Stimulated activated CD8-positive, alpha-beta memory T cell treated with anti-CD3 and anti-CD28 coated beads, Interleukin-2, amount 100 ng/mL, for 1 hour (primary cell): ENCODE measurements around the gene FALEC.
A peak's percentile ranks its signal among the peaks of the same experiment; 100 is the strongest.
"Not testable (repeated sequence)": the region's sequence is repeated elsewhere in the genome, so short reads cannot be mapped to it uniquely, and the experiment has no call there.

ENCODE experiments used
- DNase-seq, 2 donors: peaks; one replicate each; pipeline ENCODE4 v3.0.0-alpha.2; 2020; ENCODE audit warnings: low read depth in 2 of 2

The FALEC gene

DNA sequence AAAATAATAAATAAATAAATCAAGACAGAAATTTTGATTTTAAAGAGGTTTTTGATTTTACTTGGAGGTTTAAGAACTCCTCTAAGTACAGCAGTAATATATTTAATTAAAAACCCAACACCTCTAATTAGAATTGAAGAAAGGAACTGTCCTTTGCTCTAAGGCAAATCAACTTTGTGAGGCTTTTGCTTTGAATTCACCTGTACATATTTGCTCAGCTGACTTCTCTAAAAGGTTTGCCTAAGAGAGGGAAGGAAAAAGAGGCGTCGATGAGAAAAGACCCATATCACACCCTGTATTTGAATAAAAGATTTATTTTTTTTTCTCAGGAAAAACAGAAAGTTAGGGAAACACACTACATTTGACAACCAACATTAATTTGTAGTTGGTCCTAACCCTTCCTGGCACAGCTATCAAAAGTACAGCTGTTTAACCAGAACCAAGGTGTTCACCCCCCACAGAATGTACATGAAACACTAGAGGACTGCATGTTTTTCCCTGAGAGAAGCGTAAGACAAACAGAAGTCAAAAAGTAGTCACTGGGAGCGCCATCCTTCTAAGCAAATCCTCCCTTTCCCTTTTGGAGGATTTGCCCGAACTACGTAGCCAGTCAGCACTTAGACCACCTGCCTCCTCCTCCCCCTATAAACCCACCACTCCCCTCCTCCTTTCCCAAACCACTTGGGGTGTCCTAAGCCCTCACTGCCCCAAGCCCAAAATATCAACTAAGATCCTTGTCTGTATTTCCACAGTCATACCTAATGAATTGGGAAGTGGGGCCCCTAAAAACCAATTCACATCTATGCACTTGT is 58.9 kb downstream of the FALEC start:
- no peak for DNase-seq

DNA sequence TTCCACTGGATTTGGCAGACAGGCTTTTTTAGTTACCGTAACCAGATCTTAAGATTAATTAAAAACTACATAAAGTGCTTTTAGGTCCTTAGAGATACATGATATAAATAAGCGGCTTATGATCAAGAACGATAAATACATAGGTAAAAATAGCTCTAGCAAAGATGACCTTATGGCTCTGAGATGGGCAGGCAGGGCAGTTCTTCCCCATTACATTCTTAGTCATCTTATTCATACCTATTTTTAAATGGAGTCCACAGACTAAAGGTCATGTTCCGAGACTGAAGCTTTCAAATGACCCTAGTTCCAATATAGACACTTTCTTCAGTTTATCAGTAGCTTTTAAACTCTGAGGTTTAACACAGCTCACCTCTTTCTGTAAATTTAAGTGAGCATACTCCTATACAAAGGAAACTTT is 59.5 kb downstream of the FALEC start:
- no peak for DNase-seq

GRCh38 chr1:150575518-150576366 is 60.2 kb downstream of the FALEC start:
- no peak for DNase-seq

GRCh38 chr1:150576367-150576711 is 60.8 kb downstream of the FALEC start:
- no peak for DNase-seq

GRCh38 chr1:150576794-150577556 is 61.4 kb downstream of the FALEC start:
- no peak for DNase-seq

GRCh38 chr1:150577557-150578271 is 62.2 kb downstream of the FALEC start:
- DNase-seq = no peak

DNA sequence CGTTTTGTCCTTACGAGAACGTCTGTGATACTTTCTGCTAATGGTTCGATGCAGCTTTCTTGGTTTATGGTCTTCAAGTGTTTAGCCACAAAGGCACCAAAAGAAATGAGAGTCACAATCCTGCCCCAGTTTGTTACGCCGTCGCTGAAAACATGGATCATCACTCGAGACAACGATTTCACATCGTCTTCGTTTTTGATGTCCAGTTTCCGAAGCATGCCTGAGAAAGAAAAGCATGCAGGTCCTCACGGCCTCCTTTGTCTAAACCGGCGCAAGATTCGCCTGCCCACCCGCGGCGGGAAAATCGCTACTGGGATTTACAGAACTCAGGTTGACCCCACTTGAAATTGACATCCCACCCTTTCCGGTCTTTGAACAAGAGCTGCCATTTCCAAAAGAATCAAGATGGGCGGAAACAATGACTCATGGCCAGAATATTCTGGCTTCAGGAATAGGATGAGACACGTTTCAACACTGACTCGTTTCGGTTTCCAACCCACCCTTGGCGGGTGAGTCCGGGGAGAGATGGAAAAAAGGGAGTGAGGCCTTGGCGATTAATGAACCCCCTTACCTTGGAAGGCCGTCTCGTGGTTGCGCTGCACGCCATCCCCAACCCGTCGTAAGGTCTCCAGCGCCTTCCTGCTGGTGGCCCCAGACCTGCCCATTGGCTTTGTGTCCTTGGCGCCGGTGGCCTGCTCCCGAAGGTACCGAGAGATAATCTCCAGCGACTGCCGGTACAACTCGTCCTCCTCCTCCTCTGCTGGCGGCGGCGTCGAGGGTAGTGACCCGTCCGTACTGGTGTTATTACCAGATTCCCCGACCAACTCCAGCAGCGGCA is 62.9 kb downstream of the FALEC start:
- no peak for DNase-seq

DNA sequence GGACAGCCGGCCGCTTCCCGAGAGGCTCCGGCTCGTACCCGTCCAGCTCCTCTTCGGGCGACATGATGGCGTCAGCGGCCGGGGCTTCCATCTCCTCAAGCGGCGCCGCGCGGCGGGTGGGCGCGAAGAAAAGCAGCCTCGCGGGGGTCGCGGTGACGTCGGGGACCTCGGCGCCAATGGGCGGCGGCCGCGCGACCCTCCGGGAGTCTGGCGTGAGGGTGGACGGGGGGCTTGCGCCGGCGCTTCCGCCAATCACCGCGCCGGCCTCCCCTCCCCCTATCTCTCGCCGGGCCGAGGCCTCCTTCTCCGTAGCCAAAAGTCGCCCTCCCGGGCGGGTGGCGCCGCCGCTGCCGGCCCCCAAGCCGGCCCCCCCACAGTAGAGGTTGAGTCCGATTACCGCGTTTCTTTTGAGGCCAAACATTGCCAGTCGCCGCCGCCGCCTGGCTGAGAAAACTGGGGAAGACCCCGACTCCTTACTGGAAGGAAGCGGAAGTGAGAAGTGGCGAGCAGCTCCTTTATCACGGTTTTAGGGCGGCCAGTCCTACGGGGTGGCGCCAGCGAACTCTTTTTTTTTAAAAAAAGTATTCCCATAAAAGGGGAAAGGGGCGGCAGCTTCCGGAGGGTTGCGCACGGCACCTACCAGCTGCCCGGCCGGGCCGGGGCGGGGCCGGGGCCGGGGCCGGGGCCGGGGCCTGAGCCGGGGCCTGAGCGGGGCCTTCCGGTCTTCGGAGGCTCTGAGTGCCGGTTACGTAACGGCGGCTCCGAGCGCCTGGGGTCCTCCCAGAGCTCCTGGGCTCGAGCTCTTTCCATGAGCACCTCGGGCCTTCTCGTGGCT is 63.8 kb downstream of the FALEC start, which contains the start of gene MCL1:
Gene MCL1, minus strand, starts transcription at position 501 of the 835 bp plus-strand sequence. Its CDS starts 80 bp downstream, at position 421.
- DNase-seq = peak; percentile 76 to 81

GRCh38 chr1:150579945-150580642 is 64.5 kb downstream of the FALEC start:
- DNase-seq = no peak

- DNase-seq = not testable (repeated sequence)
These were observed 65.4 kb downstream of the FALEC start for GRCh38 chr1:150580966-150581365.

DNA sequence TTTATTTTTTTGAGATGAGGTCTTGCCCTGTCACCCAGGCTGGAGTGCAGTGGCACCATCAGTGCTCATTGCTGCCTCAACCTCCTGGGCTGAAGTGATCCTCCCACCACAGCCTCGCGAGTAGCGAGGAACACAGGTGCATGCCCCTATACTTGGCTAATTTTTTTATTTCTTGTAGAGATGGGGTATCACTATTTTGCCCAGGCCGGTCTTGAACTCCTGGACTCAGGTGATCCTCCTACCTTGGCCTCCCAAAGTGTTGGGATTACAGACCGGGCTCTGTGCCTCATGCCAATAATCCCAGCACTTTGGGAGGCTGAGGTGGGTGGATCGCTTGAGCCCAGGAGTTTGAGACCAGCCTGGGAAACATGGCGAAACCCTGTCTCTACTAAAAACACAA is 65.9 kb downstream of the FALEC start:
- DNase-seq = not testable (repeated sequence)

DNA sequence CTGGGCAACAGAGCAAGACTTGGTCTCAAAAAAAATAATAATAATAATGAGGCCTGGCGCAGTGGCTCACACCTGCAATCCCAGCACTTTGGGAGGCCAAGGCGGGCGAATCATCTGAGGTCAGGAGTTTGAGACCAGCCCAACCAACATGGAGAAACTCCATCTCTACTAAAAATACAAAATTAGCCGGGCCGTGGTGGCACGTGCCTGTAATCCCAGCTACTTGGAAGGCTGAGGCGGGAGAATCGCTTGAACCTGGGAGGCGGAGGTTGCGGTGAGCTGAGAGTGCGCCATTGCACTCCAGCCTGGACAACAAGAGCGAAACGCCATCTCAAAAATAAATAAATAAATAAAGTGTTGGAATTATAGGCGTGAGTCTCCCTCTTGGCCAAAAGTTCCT is 66.4 kb downstream of the FALEC start:
- not testable (repeated sequence) for DNase-seq

GRCh38 chr1:150582371-150582770 is 66.8 kb downstream of the FALEC start:
- DNase-seq = no peak
